ENCODE results near the gene DPPA3. TPM values are rescaled to one million over a fixed set of nuclear protein-coding genes. Genes with fewer than 3 reads are reported as not detected.

DPPA3 gene
- total RNA-seq, 4 donors from 2014 or later = not detected

- DNase-seq (ENCODE audit: low spot score in 2 of 2) = no peak
- Histone ChIP-seq H3K4me3 (no peak overlapping the region), H3K9me3 (no peaks in the 10 kb centered on the region), H3K36me3 (no peaks in the 10 kb centered on the region), H3K4me1 (no peaks in the 10 kb centered on the region), H3K27ac (no peak overlapping the region), H3K27me3 (no peaks in the 10 kb centered on the region)
- WGBS = 33% methylated on average over 10 of the region's 10 CpGs
- no peak for TF ChIP-seq POLR2A (IDR thresholded peaks at IDR 0.05)
- no peak for TF ChIP-seq POLR2AphosphoS5 (IDR thresholded peaks at IDR 0.05)
- no peak for TF ChIP-seq EP300 (IDR thresholded peaks at IDR 0.05)
- TF ChIP-seq CTCF (IDR thresholded peaks at IDR 0.05) = no peak
Observed at GRCh38 chr12:7695237-7695560, 16.0 kb upstream of the DPPA3 start.

GRCh38 chr12:7695566-7696197 lies 15.6 kb upstream of the DPPA3 start, which contains the start of gene GDF3:
Gene GDF3, minus strand, starts transcription at chr12:7695775. Its CDS starts 47 bp downstream, at chr12:7695728.
- Histone ChIP-seq H3K27ac (no peak within 1 kb of the TSS), H3K9me3 (no peaks in the 10 kb centered on the region), H3K27me3 (no peaks in the 10 kb centered on the region), H3K4me3 (no peak within 1 kb of the TSS), H3K4me1 (no peaks in the 10 kb centered on the region), H3K36me3 (no peaks in the 10 kb centered on the region)
- no peak for DNase-seq (ENCODE audit: low spot score in 2 of 2)
- TF ChIP-seq POLR2A (IDR thresholded peaks at IDR 0.05) (no peak), CTCF (IDR thresholded peaks at IDR 0.05) (no peak), EP300 (IDR thresholded peaks at IDR 0.05) (no peak), POLR2AphosphoS5 (IDR thresholded peaks at IDR 0.05) (no peak)
- WGBS = 45% methylated on average over 7 of the region's 7 CpGs

- Histone ChIP-seq H3K27ac (no peak overlapping the region), H3K27me3 (no peaks in the 10 kb centered on the region), H3K9me3 (no peaks in the 10 kb centered on the region), H3K4me1 (no peaks in the 10 kb centered on the region), H3K36me3 (no peaks in the 10 kb centered on the region), H3K4me3 (no peak overlapping the region)
- 89% methylated on average over 29 of the region's 29 CpGs for WGBS
- no peak for DNase-seq (ENCODE audit: low spot score in 2 of 2)
- TF ChIP-seq POLR2A (IDR thresholded peaks at IDR 0.05) (no peak), POLR2AphosphoS5 (IDR thresholded peaks at IDR 0.05) (no peak), CTCF (IDR thresholded peaks at IDR 0.05) (no peak), EP300 (IDR thresholded peaks at IDR 0.05) (no peak)
Observed at GRCh38 chr12:7705846-7706245, 5.4 kb upstream of the DPPA3 start.

- H3K27me3 ChIP-seq = no peaks in the 10 kb centered on the region
- no peak for TF ChIP-seq EP300 (IDR thresholded peaks at IDR 0.05)
- TF ChIP-seq CTCF (IDR thresholded peaks at IDR 0.05) = no peak
- TF ChIP-seq POLR2AphosphoS5 (IDR thresholded peaks at IDR 0.05) = no peak
- TF ChIP-seq POLR2A (IDR thresholded peaks at IDR 0.05) = no peak
- H3K36me3 ChIP-seq = no peaks in the 10 kb centered on the region
- WGBS = 62% methylated on average over 8 of the region's 8 CpGs
- no peak for DNase-seq (ENCODE audit: low spot score in 2 of 2)
- H3K4me1 ChIP-seq = no peaks in the 10 kb centered on the region
- no peak overlapping the region for H3K27ac ChIP-seq
- no peak overlapping the region for H3K4me3 ChIP-seq
- no peaks in the 10 kb centered on the region for H3K9me3 ChIP-seq
Observed at GRCh38 chr12:7709969-7710675, 1.1 kb upstream of the DPPA3 start.

- 91% methylated on average over 27 of the region's 28 CpGs for WGBS
- Histone ChIP-seq H3K27me3 (no peaks in the 10 kb centered on the region), H3K36me3 (no peaks in the 10 kb centered on the region), H3K27ac (no peak overlapping the region), H3K9me3 (no peaks in the 10 kb centered on the region), H3K4me3 (no peak overlapping the region), H3K4me1 (no peaks in the 10 kb centered on the region)
- TF ChIP-seq POLR2A (IDR thresholded peaks at IDR 0.05) = no peak
- TF ChIP-seq POLR2AphosphoS5 (IDR thresholded peaks at IDR 0.05) = no peak
- TF ChIP-seq CTCF (IDR thresholded peaks at IDR 0.05) = no peak
- no peak for TF ChIP-seq EP300 (IDR thresholded peaks at IDR 0.05)
- no peak for DNase-seq (ENCODE audit: low spot score in 2 of 2)
Observed at GRCh38 chr12:7712841-7713442, 1.7 kb downstream of the DPPA3 start.
